HG03135 (cell line): ENCODE measurements around the gene CORO1C.

ENCODE experiments used
- ATAC-seq: cut with Tn5 transposase; IDR thresholded peaks from one replicate; pipeline ENCODE4 v1.9.1; 2021; ENCODE audit warnings: mild to moderate bottlenecking, moderate library complexity; ENCODE audit not compliant: unreplicated experiment

CORO1C gene

DNA sequence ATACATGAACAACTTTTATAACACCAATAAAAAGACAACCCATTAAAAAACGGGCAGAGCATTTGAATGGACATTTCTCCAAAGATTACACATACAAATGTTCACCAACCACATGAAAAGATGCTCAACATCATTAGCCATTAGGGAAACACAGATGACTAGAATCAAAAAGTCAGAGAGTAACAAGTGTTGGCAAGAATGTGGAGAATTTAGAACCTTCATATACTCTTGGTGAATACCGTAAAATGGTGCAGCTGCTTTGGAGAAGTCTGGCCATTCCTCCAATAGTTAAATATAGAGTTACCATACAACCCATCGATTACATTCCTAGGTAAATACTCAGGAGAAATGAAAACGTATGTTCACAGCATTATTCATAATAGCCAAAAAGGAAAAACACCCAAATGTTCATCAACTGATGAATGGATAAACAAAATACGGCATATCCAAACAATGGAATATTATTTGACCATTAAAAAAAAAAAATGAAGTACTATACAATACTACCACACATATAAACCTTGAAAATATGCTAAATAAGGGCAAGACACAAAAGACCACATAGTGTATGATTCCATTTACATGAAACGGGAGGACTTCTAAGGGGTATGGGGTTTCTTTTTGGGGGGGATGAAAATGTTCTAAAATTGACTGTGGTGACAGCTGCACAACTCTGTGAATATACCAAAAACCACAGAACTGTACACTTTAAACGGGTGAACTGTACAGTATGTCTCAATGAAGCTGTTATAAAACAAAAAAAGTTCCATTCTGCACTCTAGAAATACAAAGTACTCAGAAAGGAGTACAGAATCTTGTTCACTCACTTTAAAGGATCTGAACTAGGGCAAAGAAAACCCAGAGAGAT is 3.2 kb downstream of the CORO1C start:
- ATAC-seq: no peak

GRCh38 chr12:108727161-108727560 is 4.2 kb downstream of the CORO1C start:
- no peak for ATAC-seq

- ATAC-seq: no peak
Measured at GRCh38 chr12:108724890-108725151, 6.5 kb downstream of the CORO1C start.

- ATAC-seq: no peak
Measured at GRCh38 chr12:108724054-108724889, 7.0 kb downstream of the CORO1C start.

DNA sequence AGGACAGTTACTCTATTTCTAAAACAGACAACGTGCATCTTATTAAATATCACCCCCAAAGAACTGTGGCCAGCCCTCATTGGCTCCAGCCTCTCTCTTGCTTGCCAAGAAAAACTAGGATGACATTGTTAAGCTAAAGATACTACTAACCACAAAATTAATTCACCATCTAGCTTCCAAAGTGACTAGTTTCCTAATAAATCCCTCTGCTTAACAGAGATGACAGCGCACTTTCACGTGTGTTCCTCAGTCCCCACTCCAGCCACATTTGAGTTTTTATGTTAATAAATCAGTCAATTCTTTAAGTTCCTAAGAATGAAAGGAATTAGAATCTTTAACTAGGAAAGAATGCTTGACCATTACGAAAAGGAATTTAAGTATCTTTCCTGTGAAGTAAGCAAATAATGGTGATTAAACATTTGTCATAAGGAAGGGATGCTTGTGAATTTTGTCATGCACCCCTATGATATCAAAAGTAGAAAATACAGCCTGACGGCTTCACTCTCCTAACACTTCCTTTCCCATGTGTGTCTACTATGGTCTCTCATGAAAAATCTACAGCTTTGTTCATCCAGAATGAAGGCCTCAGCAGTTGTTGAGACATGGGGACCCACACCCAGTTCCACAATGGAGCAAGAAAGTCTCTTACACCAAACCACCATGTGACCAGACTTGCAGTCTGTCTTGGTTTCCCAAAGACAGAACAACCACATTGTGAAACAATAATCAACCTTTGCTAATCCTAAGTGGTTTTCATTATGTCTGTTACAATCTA is 8.1 kb downstream of the CORO1C start:
- no peak for ATAC-seq

- ATAC-seq: no peak
Measured at GRCh38 chr12:108722463-108722862, 8.9 kb downstream of the CORO1C start.

DNA sequence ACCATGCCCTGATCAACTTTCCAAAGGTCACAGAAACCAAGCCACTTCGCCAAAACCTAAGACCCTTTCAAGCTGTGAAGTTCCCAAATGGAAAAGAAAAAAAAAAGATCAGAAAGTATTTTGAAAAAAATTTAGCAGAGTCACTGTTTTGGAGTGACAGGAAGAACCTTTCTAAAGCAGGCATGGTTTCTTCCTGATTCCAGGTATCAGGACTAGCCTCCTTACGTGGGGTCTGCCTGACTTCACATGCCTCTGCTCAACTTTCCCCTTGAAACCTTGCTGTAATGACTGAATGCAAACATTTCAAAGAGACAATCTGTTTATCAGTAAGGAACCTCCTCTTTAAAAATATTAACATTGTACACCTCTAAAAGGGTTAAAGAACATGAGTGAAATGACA is 9.5 kb downstream of the CORO1C start:
- no peak for ATAC-seq

DNA sequence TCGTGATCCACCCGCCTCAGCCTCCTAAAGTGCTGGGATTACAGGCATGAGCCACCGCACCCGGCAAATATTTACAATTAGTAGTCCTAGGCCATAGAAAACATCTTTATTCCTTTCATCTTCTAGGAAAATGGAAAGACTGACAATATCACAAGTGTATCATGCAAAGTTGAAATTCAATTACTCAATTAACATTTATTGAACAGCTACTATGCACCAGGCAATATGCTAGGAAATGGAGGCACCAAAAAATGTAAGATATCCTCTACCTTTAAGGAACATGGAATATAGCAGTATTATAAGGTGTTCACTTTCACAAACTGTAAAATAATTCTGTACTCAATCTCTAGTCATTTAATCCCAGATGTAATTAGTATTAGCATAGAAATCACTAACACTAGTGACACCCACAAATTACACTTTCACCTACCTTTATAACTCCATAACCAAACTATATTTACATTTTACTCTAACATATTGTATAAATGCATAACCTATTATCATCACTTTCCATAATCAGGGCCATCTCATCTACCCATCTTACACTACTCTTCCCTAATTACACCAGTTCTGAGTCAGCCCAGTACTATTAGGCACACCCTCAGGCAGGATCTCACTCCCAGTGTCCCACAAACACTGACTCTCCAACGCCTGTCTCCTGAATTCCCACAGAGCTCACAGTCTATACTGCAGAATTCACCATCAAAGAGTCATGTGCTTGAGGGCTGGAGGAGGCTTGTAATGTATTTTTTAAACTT is 10.4 kb downstream of the CORO1C start:
- ATAC-seq: no peak

DNA sequence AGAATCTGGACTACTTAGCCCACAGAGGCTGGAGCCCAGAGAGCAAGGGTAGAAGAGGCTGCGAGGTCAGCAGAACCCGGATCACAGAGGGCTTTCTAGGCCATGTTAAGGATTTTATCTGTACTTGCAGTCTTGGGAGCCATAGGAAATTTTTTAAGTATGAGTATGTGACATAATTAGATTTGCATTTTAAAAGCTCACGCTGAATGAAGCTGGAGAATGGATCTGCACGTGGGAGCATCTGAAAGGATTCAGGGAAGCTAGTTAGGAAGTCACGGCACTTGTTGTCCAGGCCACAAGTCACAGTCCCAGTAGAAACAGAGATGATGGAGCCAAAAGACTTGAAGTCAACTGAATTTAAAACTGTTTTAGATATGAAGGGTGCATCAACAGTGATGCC is 14.1 kb downstream of the CORO1C start:
- ATAC-seq: no peak

DNA sequence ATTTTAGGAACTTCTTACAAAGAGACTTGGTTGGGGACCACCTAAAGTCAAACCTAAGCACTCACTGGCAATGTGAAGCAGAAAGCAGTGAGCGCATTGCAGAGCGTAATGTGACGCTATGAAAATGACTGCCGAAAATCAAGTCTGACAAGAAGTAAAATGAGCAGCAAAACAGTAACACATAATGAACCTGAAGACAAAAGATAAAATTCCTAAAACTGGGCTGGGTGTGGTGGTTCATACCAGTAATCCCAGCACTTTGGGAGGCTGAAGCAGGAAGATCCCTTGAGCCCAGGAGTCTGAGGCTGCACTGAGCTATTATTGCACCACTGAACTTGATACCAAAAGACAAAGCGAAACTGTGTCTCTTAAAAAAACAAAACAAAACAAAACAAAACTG is 16.5 kb downstream of the CORO1C start:
- no peak for ATAC-seq

DNA sequence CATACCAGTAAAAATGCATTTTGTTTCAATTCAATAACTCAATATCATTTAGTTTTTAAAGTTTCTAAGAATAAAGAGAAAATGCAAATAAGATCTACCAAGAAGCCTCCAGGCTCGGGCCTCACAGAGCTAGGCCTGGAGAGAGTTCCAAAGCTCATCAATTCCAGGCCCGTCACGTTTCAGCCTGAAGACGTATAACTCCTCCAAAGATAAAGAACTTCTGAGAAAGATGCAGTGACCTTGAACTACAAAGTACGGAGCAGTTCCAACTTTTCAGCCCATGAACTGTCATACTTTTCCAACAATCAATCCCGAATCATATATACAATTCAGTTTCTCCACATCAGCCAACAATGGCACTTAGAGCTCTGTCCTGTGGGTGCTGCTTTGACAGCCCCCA is 17.8 kb downstream of the CORO1C start:
- no peak for ATAC-seq

DNA sequence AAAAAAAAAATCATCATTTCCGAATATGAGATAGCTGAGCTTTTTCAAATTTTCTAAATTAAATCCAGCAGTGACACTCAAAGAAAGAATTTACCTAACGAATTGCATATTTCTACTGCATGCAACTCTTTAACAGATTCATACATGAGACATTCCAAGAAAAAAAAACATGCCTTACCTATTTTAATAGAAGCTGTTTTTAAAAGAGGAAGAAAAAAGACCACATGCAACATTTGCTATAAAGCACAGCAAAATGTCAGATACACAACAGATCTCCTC is 18.5 kb downstream of the CORO1C start:
- no peak for ATAC-seq

- no peak for ATAC-seq
Measured at GRCh38 chr12:108712165-108712924, 19.0 kb downstream of the CORO1C start.

DNA sequence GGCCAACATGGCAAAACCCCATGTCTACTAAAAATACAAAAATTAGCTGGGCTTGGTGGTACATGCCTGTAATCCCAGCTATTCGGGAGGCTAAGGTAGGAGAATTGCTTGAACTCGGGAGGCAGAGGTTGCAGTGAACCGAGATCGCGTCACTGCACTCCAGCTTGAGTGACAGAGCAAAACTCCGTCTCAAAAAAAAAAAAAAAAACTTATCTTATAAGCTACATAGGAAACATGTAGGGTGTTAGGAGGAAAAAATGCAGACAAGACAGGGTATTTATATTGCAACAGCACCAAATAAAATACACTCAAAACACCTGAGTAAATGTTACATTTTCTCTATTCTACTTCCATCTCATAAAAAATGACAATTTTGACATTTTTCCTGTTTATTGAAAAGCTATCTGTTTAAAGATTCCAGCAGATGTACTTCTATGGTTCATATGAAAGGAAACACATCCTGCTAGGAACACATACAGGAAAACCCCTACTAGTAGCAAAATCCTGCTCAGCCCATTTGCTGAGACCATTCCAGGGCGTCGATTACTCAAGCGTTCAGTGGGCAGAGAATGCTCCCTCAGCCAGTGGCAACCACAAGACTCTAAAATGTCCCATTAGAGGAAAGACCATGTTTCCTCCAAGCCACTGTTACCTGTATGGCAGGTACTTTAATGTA is 19.7 kb downstream of the CORO1C start:
- no peak for ATAC-seq

DNA sequence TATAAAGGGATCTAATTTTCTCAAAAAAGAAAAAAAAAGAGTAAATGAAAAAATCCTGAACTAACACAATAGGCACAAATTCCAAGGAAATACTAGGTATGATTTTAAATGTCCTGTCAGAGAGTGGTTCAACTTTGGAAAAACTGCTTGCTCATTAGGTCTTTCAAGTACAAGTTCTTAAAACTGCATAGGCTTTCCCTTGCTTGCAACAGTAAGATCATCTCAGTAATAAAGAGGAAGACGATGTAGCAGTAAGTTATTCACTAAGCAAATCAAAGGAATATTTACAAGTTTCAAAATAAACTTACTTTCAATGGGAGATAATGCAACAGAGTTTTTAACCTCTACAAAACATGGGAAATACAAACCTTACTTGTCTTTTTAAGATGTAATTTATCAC is 21.6 kb downstream of the CORO1C start:
- ATAC-seq: no peak

- ATAC-seq: no peak
Measured at GRCh38 chr12:108704527-108704926, 26.8 kb downstream of the CORO1C start.

GRCh38 chr12:108702595-108703320 is 28.6 kb downstream of the CORO1C start:
- no peak for ATAC-seq

DNA sequence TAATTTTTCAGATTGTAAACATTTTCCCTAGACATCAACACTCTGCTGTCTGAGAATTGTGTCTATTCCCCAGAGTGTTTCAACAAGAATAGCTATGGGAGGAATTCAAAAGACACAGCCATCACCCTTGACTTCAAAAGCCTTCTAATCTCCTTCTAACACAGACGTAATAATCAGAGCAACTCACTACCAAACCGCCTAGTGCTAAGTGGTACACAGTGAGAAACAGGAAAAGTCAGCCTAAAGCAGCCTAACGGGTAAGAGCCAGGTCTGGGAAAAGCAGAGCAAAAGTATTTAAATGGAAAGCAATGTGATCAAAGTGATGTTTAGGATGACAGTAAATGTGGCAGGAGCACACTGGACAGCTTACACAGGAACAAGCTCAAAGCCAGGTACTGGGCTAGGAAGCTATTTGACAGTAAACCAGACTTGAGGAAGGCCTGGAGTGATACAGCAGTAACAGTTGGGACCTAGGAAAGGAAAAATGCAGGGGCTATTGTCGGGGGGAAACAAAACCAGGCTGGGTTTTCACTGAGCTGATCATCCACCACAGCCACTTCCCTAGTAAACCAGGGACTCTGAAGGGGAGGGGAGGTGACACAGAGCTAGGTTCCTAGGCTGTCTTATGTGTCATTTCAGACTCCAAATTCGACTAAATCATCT is 29.4 kb downstream of the CORO1C start:
- ATAC-seq: no peak
